ENCODE data around the gene WDR62.

- TF ChIP-seq ZNF274 (IDR thresholded peaks at IDR 0.05; ENCODE audit: borderline replicate concordance, extremely low read depth, low read length) (no peak), JUND (IDR thresholded peaks at IDR 0.05; ENCODE audit: low read length) (no peak), YY1 (IDR thresholded peaks at IDR 0.05; ENCODE audit: low read depth, low read length) (no peak), CTCF (IDR thresholded peaks at IDR 0.05; ENCODE audit: control extremely low read depth in 1 of 3, insufficient read depth in 1 of 3, low read depth in 1 of 3, low read length in 3 of 3) (no peak), SIX5 (IDR thresholded peaks at IDR 0.05; ENCODE audit: low read depth, low read length) (no peak), PHF8 (conservative IDR thresholded peaks at IDR 0.05; ENCODE audit: low read depth, low read length) (no peak), TCF12 (IDR thresholded peaks at IDR 0.05; ENCODE audit: low read depth, low read length) (no peak), GABPA (IDR thresholded peaks at IDR 0.05; ENCODE audit: borderline replicate concordance, insufficient read depth, low read length) (no peak), SRF (IDR thresholded peaks at IDR 0.05; ENCODE audit: low read depth, low read length) (no peak), ATF3 (IDR thresholded peaks at IDR 0.05; ENCODE audit: insufficient read depth, low read depth, low read length) (no peak), CEBPB (IDR thresholded peaks at IDR 0.05; ENCODE audit: low read depth, low read length) (no peak), KDM1A (IDR thresholded peaks at IDR 0.05; ENCODE audit: borderline replicate concordance, low read length) (no peak)
Observed at GRCh38 chr19:36059180-36059910, 4.6 kb downstream of the WDR62 start.
